Stimulated activated CD8-positive, alpha-beta memory T cell treated with anti-CD3 and anti-CD28 coated beads, Interleukin-4, amount 100 ng/mL, for 48 hours (primary cell): ENCODE data around the gene TIGAR.

ENCODE experiments used
- DNase-seq: peaks from one replicate; pipeline ENCODE4 v3.0.0-alpha.2; 2020

The TIGAR gene

GRCh38 chr12:4320853-4321701 lies at the start of gene TIGAR:
TIGAR (plus strand) TSS chr12:4321213; CDS start chr12:4321272, 59 bp downstream.
- DNase-seq = peak; percentile 92

GRCh38 chr12:4271717-4272423 lies 49.1 kb upstream of the TIGAR start:
- peak; percentile 88 for DNase-seq

- peak; percentile 89 for DNase-seq
Observed at GRCh38 chr12:4272424-4273272, 48.4 kb upstream of the TIGAR start.

GRCh38 chr12:4273273-4273651 lies 47.8 kb upstream of the TIGAR start:
- no peak for DNase-seq

GRCh38 chr12:4273652-4274395 lies 47.2 kb upstream of the TIGAR start, which contains the start of gene CCND2:
CCND2 (plus strand) TSS chr12:4273762; CDS start chr12:4274041, 279 bp downstream.
- peak; percentile 87 for DNase-seq

- DNase-seq = no peak
Observed at GRCh38 chr12:4274396-4275015, 46.5 kb upstream of the TIGAR start.

- DNase-seq = no peak
Observed at GRCh38 chr12:4275016-4275869, 45.8 kb upstream of the TIGAR start.

GRCh38 chr12:4275870-4276301 lies 45.1 kb upstream of the TIGAR start:
- DNase-seq = no peak

- DNase-seq = peak; percentile 89
Observed at GRCh38 chr12:4276524-4277204, 44.3 kb upstream of the TIGAR start.

GRCh38 chr12:4277205-4277543 lies 43.8 kb upstream of the TIGAR start:
- no peak for DNase-seq

- DNase-seq = no peak
Observed at GRCh38 chr12:4277857-4278256, 43.2 kb upstream of the TIGAR start.

GRCh38 chr12:4278329-4279197 lies 42.5 kb upstream of the TIGAR start:
- no peak for DNase-seq

- no peak for DNase-seq
Observed at GRCh38 chr12:4279198-4279690, 41.8 kb upstream of the TIGAR start.

- no peak for DNase-seq
Observed at GRCh38 chr12:4280351-4281163, 40.5 kb upstream of the TIGAR start.

GRCh38 chr12:4281173-4281654 lies 39.8 kb upstream of the TIGAR start:
- no peak for DNase-seq

GRCh38 chr12:4282103-4282891 lies 38.7 kb upstream of the TIGAR start:
- peak; percentile 27 for DNase-seq

- peak; percentile 27 for DNase-seq
Observed at GRCh38 chr12:4282892-4283511, 38.0 kb upstream of the TIGAR start.
